Measurements from ENCODE around the gene GPR132. TPM values are rescaled to one million over a fixed set of nuclear protein-coding genes. Genes with fewer than 3 reads are reported as not detected.

GPR132 gene
- total and polyA plus RNA-seq, 12 donors, result 0.19 to 4.1 (median 0.82) TPM

DNA sequence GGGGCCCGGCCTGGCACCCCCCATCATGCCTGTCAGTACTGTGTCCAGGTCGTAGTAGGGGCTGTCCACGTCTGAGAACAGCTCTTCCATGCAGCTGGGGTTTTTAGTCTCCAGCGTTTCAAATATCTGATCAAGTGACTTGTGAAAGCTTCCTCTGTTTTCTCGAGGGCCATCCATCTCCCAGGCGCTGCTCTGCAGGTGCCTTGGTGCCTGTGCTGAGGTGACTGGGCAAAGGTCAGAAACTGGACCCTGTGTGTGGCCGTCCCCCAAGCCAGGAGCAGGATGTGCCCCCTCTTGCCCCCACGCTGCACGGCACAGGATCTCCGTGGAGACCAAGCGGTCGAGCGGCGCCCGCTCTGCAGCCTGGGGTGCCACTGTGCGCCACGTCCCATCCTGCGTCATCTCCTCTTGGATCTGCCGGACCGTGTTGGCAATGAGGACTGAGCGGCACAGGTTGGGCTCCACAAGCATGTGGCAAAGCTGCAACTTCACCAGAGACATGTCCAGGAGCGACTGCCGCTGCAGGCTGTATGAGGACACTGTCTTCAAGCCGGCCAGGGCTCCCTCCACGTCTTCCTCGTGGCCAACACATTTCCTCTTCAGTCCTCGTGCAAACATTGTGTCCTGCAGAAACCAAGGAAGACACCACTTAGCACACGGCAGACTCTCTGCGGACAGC is 53.8 kb downstream of the GPR132 start:
- no peaks in the 10 kb centered on the region for H3K27me3 ChIP-seq
- WGBS, 2 donors, result 78 to 86% methylated on average over 29 of the region's 29 CpGs
- peaks cover 0 to 28% (median 8%) of the 10 kb centered on the region in 9 donors for H3K4me1 ChIP-seq
- ATAC-seq (no peak), DNase-seq (no peak)
- TF ChIP-seq, protein P1, sequence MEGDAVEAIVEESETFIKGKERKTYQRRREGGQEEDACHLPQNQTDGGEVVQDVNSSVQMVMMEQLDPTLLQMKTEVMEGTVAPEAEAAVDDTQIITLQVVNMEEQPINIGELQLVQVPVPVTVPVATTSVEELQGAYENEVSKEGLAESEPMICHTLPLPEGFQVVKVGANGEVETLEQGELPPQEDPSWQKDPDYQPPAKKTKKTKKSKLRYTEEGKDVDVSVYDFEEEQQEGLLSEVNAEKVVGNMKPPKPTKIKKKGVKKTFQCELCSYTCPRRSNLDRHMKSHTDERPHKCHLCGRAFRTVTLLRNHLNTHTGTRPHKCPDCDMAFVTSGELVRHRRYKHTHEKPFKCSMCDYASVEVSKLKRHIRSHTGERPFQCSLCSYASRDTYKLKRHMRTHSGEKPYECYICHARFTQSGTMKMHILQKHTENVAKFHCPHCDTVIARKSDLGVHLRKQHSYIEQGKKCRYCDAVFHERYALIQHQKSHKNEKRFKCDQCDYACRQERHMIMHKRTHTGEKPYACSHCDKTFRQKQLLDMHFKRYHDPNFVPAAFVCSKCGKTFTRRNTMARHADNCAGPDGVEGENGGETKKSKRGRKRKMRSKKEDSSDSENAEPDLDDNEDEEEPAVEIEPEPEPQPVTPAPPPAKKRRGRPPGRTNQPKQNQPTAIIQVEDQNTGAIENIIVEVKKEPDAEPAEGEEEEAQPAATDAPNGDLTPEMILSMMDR (IDR thresholded peaks at IDR 0.05), result no peak
- intact Hi-C loops (cut with DNase I), result no loop called here
- no peaks in the 10 kb centered on the region for H3K9me3 ChIP-seq
- H3K4me3 ChIP-seq, result no peak overlapping the region
- H3K36me3 ChIP-seq, result peaks cover 0 to 53% (median 4%) of the 10 kb centered on the region in 9 donors
- H3K27ac ChIP-seq, result no peak overlapping the region

DNA sequence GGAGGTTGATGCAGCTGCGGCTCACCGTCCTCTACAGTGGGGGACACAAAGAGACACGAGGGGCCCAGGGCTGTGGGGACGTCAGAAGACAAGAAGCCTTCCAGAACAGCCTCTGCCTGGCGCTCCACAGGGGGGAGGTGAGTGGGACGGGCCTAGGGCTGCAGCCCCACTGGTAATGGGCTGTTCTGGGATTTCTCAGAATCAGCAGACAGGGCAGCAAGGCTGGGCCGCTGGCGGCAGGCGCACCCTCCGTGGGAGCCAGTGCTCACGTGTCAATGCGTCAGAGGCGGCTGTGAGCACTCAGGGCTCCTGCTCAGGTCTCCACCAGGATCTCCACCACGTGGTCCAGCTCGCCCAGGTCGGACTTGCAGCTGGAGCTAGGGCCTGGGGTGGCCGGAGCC is 54.3 kb downstream of the GPR132 start:
- H3K4me3 ChIP-seq, result no peak overlapping the region
- ATAC-seq (no peak), DNase-seq (no peak)
- no peaks in the 10 kb centered on the region for H3K9me3 ChIP-seq
- H3K36me3 ChIP-seq, result peaks cover 0 to 59% (median 4%) of the 10 kb centered on the region in 9 donors
- peaks cover 0 to 25% (median 8%) of the 10 kb centered on the region in 9 donors for H3K4me1 ChIP-seq
- intact Hi-C loops (cut with DNase I), result no loop called here
- TF ChIP-seq, protein P1 (IDR thresholded peaks at IDR 0.05), result no peak
- 73 to 84% methylated on average over 17 of the region's 17 CpGs for WGBS, 2 donors
- H3K27ac ChIP-seq, result no peak overlapping the region
- no peaks in the 10 kb centered on the region for H3K27me3 ChIP-seq

DNA sequence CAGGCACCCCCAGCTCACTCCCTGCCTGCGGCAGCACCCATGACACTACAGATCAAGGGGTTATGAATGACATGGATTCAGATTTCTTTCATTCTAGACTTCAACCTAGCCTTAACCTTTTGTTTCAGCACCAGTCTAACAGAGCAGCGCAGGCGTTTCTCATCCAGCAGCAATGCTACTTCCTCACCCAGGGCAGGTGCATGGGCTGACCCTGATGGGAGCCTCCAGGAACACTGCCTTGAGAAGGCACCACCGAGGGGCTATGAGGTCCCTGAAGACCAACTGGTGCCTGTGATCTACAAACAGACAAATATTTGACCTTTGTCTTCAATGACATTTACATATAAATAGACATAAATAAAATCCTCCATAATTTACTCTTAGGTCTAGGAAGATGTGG is 55.1 kb downstream of the GPR132 start:
- TF ChIP-seq, protein P1 (IDR thresholded peaks at IDR 0.05), result no peak
- H3K27me3 ChIP-seq, result no peaks in the 10 kb centered on the region
- peaks cover 0 to 60% (median 4%) of the 10 kb centered on the region in 9 donors for H3K36me3 ChIP-seq
- ATAC-seq, result no peak
- no peaks in the 10 kb centered on the region for H3K9me3 ChIP-seq
- H3K27ac ChIP-seq, result no peak overlapping the region
- 84 to 88% methylated on average over 4 of the region's 4 CpGs for WGBS, 2 donors
- peaks cover 0 to 22% (median 8%) of the 10 kb centered on the region in 9 donors for H3K4me1 ChIP-seq
- DNase-seq, result no peak
- no peak overlapping the region for H3K4me3 ChIP-seq
- intact Hi-C loops (cut with DNase I), result no loop called here

DNA sequence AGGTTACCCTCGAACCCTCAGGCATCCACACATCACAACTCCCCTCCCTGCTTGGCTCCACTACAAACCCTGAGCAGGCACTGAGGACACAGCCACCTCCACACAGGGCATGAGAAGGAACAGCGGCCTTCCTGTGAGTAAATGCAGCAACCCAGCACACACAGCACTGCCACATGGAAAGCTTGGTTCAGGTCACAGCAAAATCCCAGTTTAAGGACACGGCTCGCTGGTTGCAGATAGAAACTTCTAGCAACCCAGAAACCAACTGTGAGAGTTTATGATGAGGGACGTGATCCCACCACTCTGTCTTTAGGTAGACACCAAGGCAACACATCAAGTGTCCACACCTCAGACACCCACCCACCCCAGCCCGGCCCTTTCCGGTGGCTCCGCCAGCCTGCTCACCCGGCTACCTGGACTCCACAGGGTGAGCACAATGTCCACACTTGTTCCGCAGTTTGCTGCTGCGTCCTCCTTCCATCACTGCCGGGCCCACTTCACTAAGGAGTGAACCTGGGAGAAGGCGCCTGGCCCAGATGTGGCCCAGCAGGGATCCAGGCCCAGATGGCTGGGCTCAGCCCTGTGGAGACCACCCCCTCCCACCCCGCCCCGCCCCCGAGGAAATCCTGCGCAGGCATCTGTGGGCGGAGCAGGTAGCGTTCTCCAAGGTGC is 57.5 kb downstream of the GPR132 start:
- ATAC-seq (no peak), DNase-seq (no peak)
- Histone ChIP-seq H3K4me3 (no peak overlapping the region), H3K27me3 (no peaks in the 10 kb centered on the region), H3K36me3 (peaks cover 0 to 60% (median 4%) of the 10 kb centered on the region in 9 donors), H3K9me3 (no peaks in the 10 kb centered on the region), H3K27ac (no peak overlapping the region), H3K4me1 (peaks cover 0 to 5% (median 0%) of the 10 kb centered on the region in 9 donors)
- intact Hi-C loops (cut with DNase I), result no loop called here
- WGBS, 2 donors, result 91 to 95% methylated on average over 19 of the region's 19 CpGs
- TF ChIP-seq, protein P1 (IDR thresholded peaks at IDR 0.05), result no peak

Data from heart right ventricle (tissue), 16 donors.